Measurements from ENCODE around the gene ZNF777.

Gene ZNF777

DNA sequence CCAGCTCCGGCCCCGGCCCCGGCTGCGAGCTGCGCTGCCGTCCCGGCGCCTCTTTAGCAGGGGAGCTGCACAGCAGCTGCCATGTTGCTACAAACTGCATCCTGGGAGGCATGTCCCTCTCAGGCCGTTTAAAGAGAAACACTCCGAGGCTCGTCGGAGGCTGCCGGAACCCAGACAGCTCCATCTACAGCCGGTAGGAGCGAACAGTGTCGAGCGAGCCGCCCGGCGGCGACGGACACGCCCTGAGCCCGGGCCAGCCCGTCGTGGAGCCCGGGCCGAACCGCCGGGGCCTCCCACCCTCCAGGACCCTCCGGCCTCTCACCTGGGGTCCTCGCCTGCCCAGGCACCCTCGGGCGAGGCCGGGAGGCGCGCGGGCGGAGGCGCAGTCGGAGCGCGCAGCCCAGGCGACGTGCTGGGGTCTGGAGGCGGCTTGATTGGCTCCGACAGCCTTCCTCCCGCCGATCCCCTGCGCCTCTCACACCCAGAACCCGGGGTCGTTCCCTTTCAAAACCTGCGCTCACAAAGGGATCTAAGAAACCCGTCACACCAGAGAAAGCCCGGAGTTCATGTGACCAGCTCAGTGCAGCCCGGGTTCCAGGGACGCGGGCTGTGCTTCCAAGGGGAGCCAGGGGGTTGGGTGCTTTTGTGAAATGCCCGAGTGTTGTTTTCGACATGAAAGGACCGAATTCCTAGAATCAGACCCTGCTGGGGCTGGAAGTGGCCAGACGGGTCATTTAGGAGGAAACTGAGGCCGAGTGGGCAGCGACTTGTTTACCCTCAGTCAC, at the start of gene ZNF777:
TSS of gene ZNF777 (minus strand) at position 570 of the 785 bp plus-strand sequence. CDS start 5,040 bp downstream, outside the sequence.
- TF ChIP-seq, protein P1, sequence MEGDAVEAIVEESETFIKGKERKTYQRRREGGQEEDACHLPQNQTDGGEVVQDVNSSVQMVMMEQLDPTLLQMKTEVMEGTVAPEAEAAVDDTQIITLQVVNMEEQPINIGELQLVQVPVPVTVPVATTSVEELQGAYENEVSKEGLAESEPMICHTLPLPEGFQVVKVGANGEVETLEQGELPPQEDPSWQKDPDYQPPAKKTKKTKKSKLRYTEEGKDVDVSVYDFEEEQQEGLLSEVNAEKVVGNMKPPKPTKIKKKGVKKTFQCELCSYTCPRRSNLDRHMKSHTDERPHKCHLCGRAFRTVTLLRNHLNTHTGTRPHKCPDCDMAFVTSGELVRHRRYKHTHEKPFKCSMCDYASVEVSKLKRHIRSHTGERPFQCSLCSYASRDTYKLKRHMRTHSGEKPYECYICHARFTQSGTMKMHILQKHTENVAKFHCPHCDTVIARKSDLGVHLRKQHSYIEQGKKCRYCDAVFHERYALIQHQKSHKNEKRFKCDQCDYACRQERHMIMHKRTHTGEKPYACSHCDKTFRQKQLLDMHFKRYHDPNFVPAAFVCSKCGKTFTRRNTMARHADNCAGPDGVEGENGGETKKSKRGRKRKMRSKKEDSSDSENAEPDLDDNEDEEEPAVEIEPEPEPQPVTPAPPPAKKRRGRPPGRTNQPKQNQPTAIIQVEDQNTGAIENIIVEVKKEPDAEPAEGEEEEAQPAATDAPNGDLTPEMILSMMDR (IDR thresholded peaks at IDR 0.05; ENCODE audit: low read depth, low read length): peak; percentile 57
- peak; percentile 89 for DNase-seq (ENCODE audit: low read depth, low spot score)
- peak within 1 kb of the TSS; percentile 69 for H3K4me3 ChIP-seq (ENCODE audit: low read depth, low read length)
- in situ Hi-C loops (cut with HindIII; ENCODE audit: low sequenced_read_pairs): no loop called here

DNA sequence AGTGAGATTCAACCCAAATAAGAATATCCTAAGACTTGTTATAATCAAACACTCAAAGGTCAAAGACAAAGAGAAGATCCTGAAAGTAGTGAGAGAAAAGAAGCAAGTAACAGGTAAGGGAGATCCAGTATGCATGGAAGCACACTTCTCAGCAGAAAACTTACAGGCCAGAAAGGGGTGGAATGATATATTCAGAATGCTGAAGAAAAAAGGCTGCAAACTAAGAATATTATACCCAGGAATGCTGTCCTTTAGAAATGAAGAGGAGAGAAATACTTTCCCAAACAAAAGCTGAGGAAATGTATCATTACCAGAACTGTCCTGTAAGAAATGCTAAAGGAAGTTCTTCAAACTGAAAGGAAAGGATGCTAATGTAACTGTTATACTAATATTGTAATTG, 49.4 kb upstream of the ZNF777 start:
- TF ChIP-seq, protein P1 (IDR thresholded peaks at IDR 0.05; ENCODE audit: low read depth, low read length): no peak
- no peak for DNase-seq (ENCODE audit: low read depth, low spot score)
- in situ Hi-C loops (cut with HindIII; ENCODE audit: low sequenced_read_pairs): no loop called here
- no peak overlapping the region for H3K4me3 ChIP-seq (ENCODE audit: low read depth, low read length)

DNA sequence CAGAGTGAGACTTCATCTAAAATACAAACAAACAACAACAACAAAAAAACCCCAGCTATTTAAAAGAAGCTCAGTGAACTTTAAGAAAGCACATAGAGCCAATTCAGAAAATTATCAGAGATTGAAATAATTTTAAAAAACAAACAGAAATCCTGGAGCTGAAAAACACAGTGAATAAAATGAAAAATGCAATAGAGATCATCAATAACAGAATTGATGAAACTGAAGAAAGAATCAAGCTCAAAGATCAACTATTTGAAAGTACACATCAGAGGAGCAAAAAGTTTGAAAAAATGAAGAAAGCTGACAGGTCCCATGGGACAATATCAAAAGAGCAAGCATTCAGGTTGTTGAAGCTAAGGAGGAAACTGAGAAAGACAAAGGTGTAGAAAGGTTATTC, 48.9 kb upstream of the ZNF777 start:
- in situ Hi-C loops (cut with HindIII; ENCODE audit: low sequenced_read_pairs): no loop called here
- TF ChIP-seq, protein P1 (IDR thresholded peaks at IDR 0.05; ENCODE audit: low read depth, low read length): no peak
- no peak overlapping the region for H3K4me3 ChIP-seq (ENCODE audit: low read depth, low read length)
- DNase-seq (ENCODE audit: low read depth, low spot score): no peak

DNA sequence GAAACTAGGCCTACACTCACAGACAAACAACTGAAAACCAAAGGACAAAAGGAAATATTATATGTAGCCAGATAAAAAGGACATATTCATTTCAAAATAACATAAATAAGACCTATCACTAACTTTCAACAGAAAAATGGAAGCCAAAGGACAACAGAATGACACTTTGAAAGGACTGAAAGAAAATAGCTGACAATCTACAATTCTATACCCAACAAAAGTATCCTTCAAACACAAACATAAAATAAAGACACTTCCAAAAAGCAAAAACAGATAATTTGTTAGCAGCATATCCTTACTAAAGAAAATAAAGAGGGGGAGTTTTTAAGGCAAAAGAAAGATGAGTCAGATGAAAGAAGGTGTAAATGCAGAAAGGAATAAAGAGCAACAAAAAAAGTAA, 44.7 kb upstream of the ZNF777 start:
- H3K4me3 ChIP-seq (ENCODE audit: low read depth, low read length): no peak overlapping the region
- no peak for DNase-seq (ENCODE audit: low read depth, low spot score)
- TF ChIP-seq, protein P1 (IDR thresholded peaks at IDR 0.05; ENCODE audit: low read depth, low read length): no peak
- in situ Hi-C loops (cut with HindIII; ENCODE audit: low sequenced_read_pairs): no loop called here

DNA sequence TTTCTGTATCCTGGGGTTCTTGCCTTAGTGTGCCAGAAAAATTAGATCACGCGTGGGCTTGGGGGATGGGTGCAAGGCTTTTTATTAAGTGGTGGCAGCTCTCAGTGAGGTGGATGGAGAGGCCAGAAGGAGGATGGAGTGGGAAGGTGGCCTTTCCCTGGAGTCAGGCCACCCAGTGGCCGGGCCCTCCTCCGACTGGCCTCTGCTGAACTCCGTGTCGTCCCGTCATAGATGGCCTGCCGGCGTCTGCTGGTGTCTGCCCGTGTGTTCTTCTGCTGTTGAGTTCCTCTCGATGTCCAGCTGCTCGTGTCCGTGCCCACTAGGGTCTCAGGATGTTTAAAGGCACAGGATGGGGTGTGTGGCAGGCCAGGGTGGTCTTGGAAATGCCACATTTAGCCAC, 40.8 kb upstream of the ZNF777 start:
- TF ChIP-seq, protein P1 (IDR thresholded peaks at IDR 0.05; ENCODE audit: low read depth, low read length): no peak
- no peak overlapping the region for H3K4me3 ChIP-seq (ENCODE audit: low read depth, low read length)
- DNase-seq (ENCODE audit: low read depth, low spot score): no peak
- in situ Hi-C loops (cut with HindIII; ENCODE audit: low sequenced_read_pairs): no loop called here

DNA sequence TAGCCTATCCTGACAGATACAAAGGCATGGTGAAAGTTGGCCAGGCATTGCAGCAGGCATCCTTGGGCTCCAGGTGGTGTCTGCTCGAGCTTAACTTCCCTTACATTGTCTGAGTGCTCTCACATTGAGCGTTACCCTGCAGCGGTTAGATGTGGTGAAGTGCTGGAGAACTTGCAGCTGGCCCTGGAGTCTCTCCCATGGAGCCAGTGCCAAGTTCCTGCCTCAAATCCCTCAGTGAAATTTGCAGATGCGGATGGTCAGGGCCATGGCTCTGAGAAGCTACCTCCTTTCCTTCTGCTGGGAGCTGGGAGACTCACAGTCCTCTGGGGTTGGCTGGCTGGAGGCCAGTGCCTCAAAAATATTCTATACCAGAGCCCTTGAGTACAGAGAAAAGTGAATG, 40.0 kb upstream of the ZNF777 start:
- in situ Hi-C loops (cut with HindIII; ENCODE audit: low sequenced_read_pairs): no loop called here
- no peak overlapping the region for H3K4me3 ChIP-seq (ENCODE audit: low read depth, low read length)
- no peak for DNase-seq (ENCODE audit: low read depth, low spot score)
- TF ChIP-seq, protein P1 (IDR thresholded peaks at IDR 0.05; ENCODE audit: low read depth, low read length): no peak
